Progenitor cell of endocrine pancreas (in vitro differentiated cells): ENCODE data around the gene KRTAP9-9. TPM values are rescaled to one million over a fixed set of nuclear protein-coding genes. Genes with fewer than 3 reads are reported as not detected.

ENCODE experiments used
- DNase-seq: peaks from one replicate; pipeline ENCODE4 v3.0.0; 2021; ENCODE audit warnings: low spot score; ENCODE audit not compliant: unreplicated experiment
- H3K27ac Mint-ChIP-seq: 2 replicates; pipeline ENCODE4 v1.8.0; 2021; ENCODE audit warnings: mild to moderate bottlenecking, moderate library complexity, mixed read lengths
- H3K27me3 Mint-ChIP-seq: 2 replicates; pipeline ENCODE4 v1.8.0; 2021; ENCODE audit warnings: mixed read lengths
- H3K36me3 Mint-ChIP-seq: 2 replicates; pipeline ENCODE4 v1.8.0; 2022; ENCODE audit warnings: mixed read lengths; ENCODE audit not compliant: insufficient read depth
- H3K4me1 Mint-ChIP-seq: 2 replicates; pipeline ENCODE4 v1.8.0; 2021; ENCODE audit warnings: low read depth, mixed read lengths
- H3K4me3 Mint-ChIP-seq: 2 replicates; pipeline ENCODE4 v1.8.0; 2021; ENCODE audit warnings: low read depth, mild to moderate bottlenecking, moderate library complexity, mixed read lengths
- H3K9me3 Mint-ChIP-seq: 2 replicates; pipeline ENCODE4 v1.8.0; 2021; ENCODE audit warnings: low read depth, mixed read lengths
- CTCF ChIP-seq: fragments of 200-600 bp; sonication (generic); IDR thresholded peaks from one replicate; pipeline ENCODE4 v1.5.0; 2021; ENCODE audit warnings: antibody characterized with exemption, mild to moderate bottlenecking; ENCODE audit not compliant: unreplicated experiment
- total RNA-seq: library from RNA; stranded (reverse); gene quantifications from 2 replicates; pipeline ENCODE4 v1.2.1, GENCODE V29; 2021

KRTAP9-9 gene
- total RNA-seq, 1 donor from 2014 or later = not detected

GRCh38 chr17:41278176-41278955 is 23.2 kb downstream of the KRTAP9-9 start:
- no peak for DNase-seq
- H3K27ac Mint-ChIP-seq = no peak overlapping the region
- H3K9me3 Mint-ChIP-seq = no peaks in the 10 kb centered on the region
- peaks cover 15% of the 10 kb centered on the region for H3K27me3 Mint-ChIP-seq
- H3K4me1 Mint-ChIP-seq = no peaks in the 10 kb centered on the region
- no peak overlapping the region for H3K4me3 Mint-ChIP-seq
- TF ChIP-seq CTCF = no peak
- H3K36me3 Mint-ChIP-seq = no peaks in the 10 kb centered on the region

GRCh38 chr17:41284043-41284442 is 28.9 kb downstream of the KRTAP9-9 start:
- peaks cover 4% of the 10 kb centered on the region for H3K4me1 Mint-ChIP-seq
- no peaks in the 10 kb centered on the region for H3K9me3 Mint-ChIP-seq
- H3K27me3 Mint-ChIP-seq = peaks cover 1% of the 10 kb centered on the region
- H3K36me3 Mint-ChIP-seq = no peaks in the 10 kb centered on the region
- DNase-seq = no peak
- H3K4me3 Mint-ChIP-seq = no peak overlapping the region
- no peak for TF ChIP-seq CTCF
- H3K27ac Mint-ChIP-seq = no peak overlapping the region

- Mint-ChIP-seq H3K4me1 (peaks cover 4% of the 10 kb centered on the region), H3K27me3 (no peaks in the 10 kb centered on the region), H3K9me3 (no peaks in the 10 kb centered on the region), H3K4me3 (no peak overlapping the region), H3K27ac (no peak overlapping the region), H3K36me3 (no peaks in the 10 kb centered on the region)
- no peak for TF ChIP-seq CTCF
- DNase-seq = no peak
Measured at GRCh38 chr17:41284546-41284945, 29.4 kb downstream of the KRTAP9-9 start.

- no peaks in the 10 kb centered on the region for H3K27me3 Mint-ChIP-seq
- H3K4me1 Mint-ChIP-seq = peaks cover 4% of the 10 kb centered on the region
- H3K36me3 Mint-ChIP-seq = no peaks in the 10 kb centered on the region
- H3K9me3 Mint-ChIP-seq = no peaks in the 10 kb centered on the region
- no peak overlapping the region for H3K27ac Mint-ChIP-seq
- no peak for DNase-seq
- H3K4me3 Mint-ChIP-seq = no peak overlapping the region
- TF ChIP-seq CTCF = no peak
Measured at GRCh38 chr17:41287050-41287449, 31.9 kb downstream of the KRTAP9-9 start.

- Mint-ChIP-seq H3K27ac (no peak overlapping the region), H3K4me3 (no peak overlapping the region), H3K36me3 (no peaks in the 10 kb centered on the region), H3K9me3 (no peaks in the 10 kb centered on the region), H3K4me1 (no peaks in the 10 kb centered on the region), H3K27me3 (no peaks in the 10 kb centered on the region)
- no peak for TF ChIP-seq CTCF
- no peak for DNase-seq
Measured at GRCh38 chr17:41294016-41294415, 38.8 kb downstream of the KRTAP9-9 start.
